Parathyroid adenoma (tissue), 2 donors: ENCODE data around the gene PIP5KL1.

Experiments used
- H2AFZ ChIP-seq: fragments of 300-600 bp; sonication (generic); one replicate; pipeline ENCODE4 v1.7.0; 2017; ENCODE audit warnings: antibody characterized with exemption, mild to moderate bottlenecking
- H3K27ac ChIP-seq: fragments of 300-600 bp; sonication (generic); one replicate; pipeline ENCODE4 v1.7.0; 2017
- H3K27me3 ChIP-seq: fragments of 300-600 bp; sonication (generic); one replicate; pipeline ENCODE4 v1.7.0; 2017; ENCODE audit warnings: low read length; ENCODE audit not compliant: control insufficient read depth, insufficient read depth
- H3K36me3 ChIP-seq: fragments of 300-600 bp; sonication (generic); one replicate; pipeline ENCODE4 v1.7.0; 2017; ENCODE audit warnings: low read length; ENCODE audit not compliant: control insufficient read depth, insufficient read depth
- H3K4me1 ChIP-seq: fragments of 300-600 bp; sonication (generic); one replicate; pipeline ENCODE4 v1.7.0; 2017; ENCODE audit warnings: control low read depth
- H3K4me2 ChIP-seq: fragments of 300-600 bp; sonication (generic); one replicate; pipeline ENCODE4 v1.7.0; 2017; ENCODE audit warnings: low read length
- H3K4me3 ChIP-seq: fragments of 300-600 bp; sonication (generic); one replicate; pipeline ENCODE4 v1.7.0; 2017; ENCODE audit warnings: low read depth, low read length
- H3K79me2 ChIP-seq: fragments of 300-600 bp; sonication (generic); one replicate; pipeline ENCODE4 v1.7.0; 2017; ENCODE audit warnings: control low read depth
- H3K9ac ChIP-seq: fragments of 300-600 bp; sonication (generic); one replicate; pipeline ENCODE4 v1.7.0; 2017; ENCODE audit warnings: mild to moderate bottlenecking
- H3K9me3 ChIP-seq: fragments of 300-600 bp; sonication (generic); one replicate; pipeline ENCODE4 v1.7.0; 2017; ENCODE audit warnings: low read length; ENCODE audit not compliant: control insufficient read depth
- CTCF ChIP-seq: fragments of 300-600 bp; sonication (generic); IDR thresholded peaks from one replicate; pipeline ENCODE4 v1.7.0; 2017; ENCODE audit warnings: antibody characterized with exemption, mild to moderate bottlenecking
- donor health status: primary hyperparathyroidism.

Gene PIP5KL1

GRCh38 chr9:127935765-127936221, 5.2 kb upstream of the PIP5KL1 start:
- H3K36me3 ChIP-seq: no peaks in the 10 kb centered on the region
- peaks cover 2% of the 10 kb centered on the region for H3K4me1 ChIP-seq
- H3K4me3 ChIP-seq: no peak overlapping the region
- no peak overlapping the region for H3K9ac ChIP-seq
- H3K27ac ChIP-seq: no peak overlapping the region
- peaks cover 5% of the 10 kb centered on the region for H3K79me2 ChIP-seq
- no peak overlapping the region for H2AFZ ChIP-seq
- no peaks in the 10 kb centered on the region for H3K9me3 ChIP-seq
- no peaks in the 10 kb centered on the region for H3K27me3 ChIP-seq
- no peak for TF ChIP-seq CTCF
- H3K4me2 ChIP-seq: no peak overlapping the region

GRCh38 chr9:127934986-127935385, 4.4 kb upstream of the PIP5KL1 start:
- no peaks in the 10 kb centered on the region for H3K27me3 ChIP-seq
- H3K4me3 ChIP-seq: no peak overlapping the region
- no peak for TF ChIP-seq CTCF
- peaks cover 2% of the 10 kb centered on the region for H3K4me1 ChIP-seq
- H3K36me3 ChIP-seq: no peaks in the 10 kb centered on the region
- no peak overlapping the region for H3K4me2 ChIP-seq
- H3K79me2 ChIP-seq: peaks cover 5% of the 10 kb centered on the region
- H3K27ac ChIP-seq: no peak overlapping the region
- H3K9ac ChIP-seq: no peak overlapping the region
- no peaks in the 10 kb centered on the region for H3K9me3 ChIP-seq
- no peak overlapping the region for H2AFZ ChIP-seq

- peaks cover 2% of the 10 kb centered on the region for H3K4me1 ChIP-seq
Measured at GRCh38 chr9:127934248-127934647, 3.7 kb upstream of the PIP5KL1 start.

GRCh38 chr9:127931092-127931881, 710 bp upstream of the PIP5KL1 start:
- Histone ChIP-seq H3K27ac (no peak overlapping the region), H3K27me3 (no peaks in the 10 kb centered on the region), H3K4me3 (no peak overlapping the region), H3K36me3 (no peaks in the 10 kb centered on the region), H2AFZ (peak overlapping the region; percentile 15), H3K9ac (no peak overlapping the region), H3K4me1 (peaks cover 5% of the 10 kb centered on the region), H3K9me3 (no peaks in the 10 kb centered on the region), H3K4me2 (peak overlapping the region; percentile 77), H3K79me2 (peaks cover 2% of the 10 kb centered on the region)
- TF ChIP-seq CTCF: no peak

More at GRCh38 chr9:127934248-127934647, 3.7 kb upstream of the PIP5KL1 start:
- H3K9me3 ChIP-seq: no peaks in the 10 kb centered on the region
- no peak overlapping the region for H3K4me2 ChIP-seq
- H3K79me2 ChIP-seq: peaks cover 5% of the 10 kb centered on the region
- no peak overlapping the region for H3K4me3 ChIP-seq
- H2AFZ ChIP-seq: no peak overlapping the region
- no peak overlapping the region for H3K27ac ChIP-seq
- H3K27me3 ChIP-seq: no peaks in the 10 kb centered on the region
- TF ChIP-seq CTCF: no peak
- no peak overlapping the region for H3K9ac ChIP-seq
- H3K36me3 ChIP-seq: no peaks in the 10 kb centered on the region

- Histone ChIP-seq H3K9ac (no peak overlapping the region), H3K79me2 (no peaks in the 10 kb centered on the region), H3K4me3 (no peak overlapping the region), H3K9me3 (no peaks in the 10 kb centered on the region), H3K4me1 (peaks cover 5% of the 10 kb centered on the region), H3K27ac (no peak overlapping the region), H3K27me3 (no peaks in the 10 kb centered on the region), H2AFZ (no peak overlapping the region), H3K4me2 (no peak overlapping the region), H3K36me3 (no peaks in the 10 kb centered on the region)
- no peak for TF ChIP-seq CTCF
Measured at GRCh38 chr9:127929625-127929979, 975 bp downstream of the PIP5KL1 start.
